Measurements from ENCODE around the gene NFRKB. TPM values are rescaled to one million over a fixed set of nuclear protein-coding genes. Genes with fewer than 3 reads are reported as not detected.

The NFRKB gene
- total RNA-seq, 2 experiments from 2014 or later: 35.2 to 36.6 TPM

- H3K9me3 Mint-ChIP-seq: no peaks in the 10 kb centered on the region
- H3K4me3 Mint-ChIP-seq: no peak overlapping the region
- intact Hi-C loops (cut with micrococcal nuclease): no loop called here
- ATAC-seq (peak; percentile 79), DNase-seq (peak; percentile 45)
- H3K27me3 Mint-ChIP-seq: no peaks in the 10 kb centered on the region
- no peak overlapping the region for H3K27ac Mint-ChIP-seq
- no peak for TF ChIP-seq CTCF (IDR thresholded peaks at IDR 0.05)
- peaks cover 26% of the 10 kb centered on the region for H3K4me1 Mint-ChIP-seq (ENCODE audit: low read depth)
- POLR2A ChIA-PET: interaction anchor here (0.6 kb wide), 1 partner anchor 878 kb away, joined by 3 read pairs; no protein-coding TSS in a partner anchor
- CTCF ChIA-PET: interaction anchor here (1.0 to 1.4 kb wide), 2 partner anchors 16 to 267 kb away, joined by 3 to 4 read pairs; no protein-coding TSS in a partner anchor
- peaks cover 65% of the 10 kb centered on the region for H3K36me3 Mint-ChIP-seq (ENCODE audit: low read depth)
Measured at GRCh38 chr11:129865701-129866100, 29.7 kb downstream of the NFRKB start.

DNA sequence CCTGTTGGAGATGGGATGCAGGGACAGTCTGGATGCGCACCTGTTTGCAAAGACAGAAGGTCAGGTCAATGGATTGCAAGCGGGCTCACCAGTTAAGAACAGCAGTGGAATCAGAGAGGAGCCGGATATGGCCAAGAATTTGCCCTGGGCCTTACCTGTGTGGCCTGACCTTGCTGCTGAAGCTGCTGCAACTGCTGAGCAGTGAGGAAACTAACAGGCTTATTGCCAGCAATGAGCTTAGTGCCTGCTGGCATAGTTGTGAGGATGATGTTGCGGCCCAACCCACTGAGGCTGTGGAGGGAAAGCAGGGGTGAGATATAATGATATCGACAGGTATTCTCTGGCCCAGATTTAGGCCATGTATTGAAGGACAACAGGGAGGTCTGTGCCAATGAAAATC is 30.6 kb downstream of the NFRKB start:
- CTCF ChIA-PET: interaction anchor here (1.4 kb wide), 1 partner anchor 17 kb away, joined by 4 read pairs; no protein-coding TSS in a partner anchor
- peaks cover 65% of the 10 kb centered on the region for H3K36me3 Mint-ChIP-seq (ENCODE audit: low read depth)
- H3K4me3 Mint-ChIP-seq: no peak overlapping the region
- no peak for DNase-seq
- no peak overlapping the region for H3K27ac Mint-ChIP-seq
- peaks cover 28% of the 10 kb centered on the region for H3K4me1 Mint-ChIP-seq (ENCODE audit: low read depth)
- POLR2A ChIA-PET: interaction anchor here (0.6 to 0.9 kb wide), 3 partner anchors 10 to 877 kb away, joined by 3 read pairs; no protein-coding TSS in a partner anchor
- intact Hi-C loops (cut with micrococcal nuclease): no loop called here
- no peak for ATAC-seq
- no peaks in the 10 kb centered on the region for H3K9me3 Mint-ChIP-seq
- H3K27me3 Mint-ChIP-seq: no peaks in the 10 kb centered on the region
- TF ChIP-seq CTCF (IDR thresholded peaks at IDR 0.05): no peak

- H3K36me3 Mint-ChIP-seq (ENCODE audit: low read depth): peaks cover 54% of the 10 kb centered on the region
- H3K27ac Mint-ChIP-seq: no peak overlapping the region
- no peak for TF ChIP-seq CTCF (IDR thresholded peaks at IDR 0.05)
- ATAC-seq (no peak), DNase-seq (no peak)
- no peaks in the 10 kb centered on the region for H3K9me3 Mint-ChIP-seq
- ChIA-PET CTCF (interaction anchor here (0.8 kb wide), 1 partner anchor 529 kb away, joined by 3 read pairs; no protein-coding TSS in a partner anchor), POLR2A (interaction anchor here (0.6 to 1.0 kb wide), 4 partner anchors 12 to 259 kb away, joined by 3 read pairs; no protein-coding TSS in a partner anchor)
- intact Hi-C loops (cut with micrococcal nuclease): no loop called here
- H3K27me3 Mint-ChIP-seq: no peaks in the 10 kb centered on the region
- no peak overlapping the region for H3K4me3 Mint-ChIP-seq
- H3K4me1 Mint-ChIP-seq (ENCODE audit: low read depth): peaks cover 29% of the 10 kb centered on the region
Measured at GRCh38 chr11:129861702-129862522, 33.5 kb downstream of the NFRKB start.

DNA sequence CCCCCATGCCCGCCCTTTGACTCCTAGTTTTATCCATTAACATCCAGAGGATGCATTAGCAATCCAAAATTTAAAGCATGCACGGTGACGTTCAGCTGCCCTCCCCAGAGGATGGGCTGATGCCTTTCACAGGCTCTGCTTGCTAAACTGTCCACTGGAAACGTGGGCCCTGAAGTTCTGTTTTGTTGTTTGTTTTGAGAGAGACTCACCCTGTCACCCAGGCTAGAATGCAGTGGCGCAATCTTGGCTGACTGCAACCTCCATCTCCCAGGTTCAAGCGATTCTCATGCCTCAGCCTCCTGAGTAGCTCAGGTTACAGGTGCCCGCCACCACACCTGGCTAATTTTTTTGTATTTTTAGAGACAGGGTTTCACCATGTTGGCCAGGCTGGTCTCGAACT is 39.3 kb downstream of the NFRKB start:
- H3K27ac Mint-ChIP-seq: no peak overlapping the region
- no peak overlapping the region for H3K4me3 Mint-ChIP-seq
- H3K9me3 Mint-ChIP-seq: no peaks in the 10 kb centered on the region
- CTCF ChIA-PET: interaction anchor here (1.1 kb wide), 1 partner anchor 276 kb away, joined by 3 read pairs; no protein-coding TSS in a partner anchor
- TF ChIP-seq CTCF (IDR thresholded peaks at IDR 0.05): no peak
- H3K4me1 Mint-ChIP-seq (ENCODE audit: low read depth): peaks cover 35% of the 10 kb centered on the region
- ATAC-seq: no peak
- peaks cover 10% of the 10 kb centered on the region for H3K36me3 Mint-ChIP-seq (ENCODE audit: low read depth)
- POLR2A ChIA-PET: no interaction called here
- no peaks in the 10 kb centered on the region for H3K27me3 Mint-ChIP-seq
- intact Hi-C loops (cut with micrococcal nuclease): no loop called here
- DNase-seq: no peak

DNA sequence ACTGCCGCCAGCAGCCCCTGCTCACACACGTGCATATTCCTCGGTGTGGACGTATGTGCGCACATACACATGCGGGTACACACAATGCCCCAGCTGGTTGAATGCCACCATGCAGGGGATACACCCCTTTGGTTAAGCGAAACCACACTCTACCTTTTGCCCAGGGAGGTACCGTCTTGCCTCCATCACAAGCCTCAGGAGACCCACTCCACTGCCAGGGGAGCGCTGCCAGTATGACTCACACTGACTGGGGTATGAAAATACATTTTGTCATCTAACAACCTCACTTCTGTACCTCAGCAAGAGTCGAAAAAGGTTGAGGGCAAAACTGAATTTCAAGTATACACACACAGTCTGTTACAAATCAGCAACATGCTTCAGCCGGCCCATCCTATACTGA is 40.3 kb downstream of the NFRKB start:
- POLR2A ChIA-PET: no interaction called here
- CTCF ChIA-PET: no interaction called here
- ATAC-seq (no peak), DNase-seq (no peak)
- intact Hi-C loops (cut with micrococcal nuclease): no loop called here
- TF ChIP-seq CTCF (IDR thresholded peaks at IDR 0.05): no peak
- Mint-ChIP-seq H3K9me3 (no peaks in the 10 kb centered on the region), H3K4me3 (no peak overlapping the region), H3K27ac (no peak overlapping the region), H3K27me3 (no peaks in the 10 kb centered on the region), H3K36me3 (ENCODE audit: low read depth) (peaks cover 7% of the 10 kb centered on the region), H3K4me1 (ENCODE audit: low read depth) (peaks cover 33% of the 10 kb centered on the region)
